Mucosa of stomach (tissue), 1 donor: ENCODE measurements around the gene G0S2.
A peak's percentile ranks its signal among the peaks of the same experiment; 100 is the strongest.
"Not testable (repeated sequence)": the region's sequence is repeated elsewhere in the genome, so short reads cannot be mapped to it uniquely, and the experiment has no call there.

Experiments used
- H3K27me3 ChIP-seq: one replicate; pipeline ENCODE4 v1.7.0; 2013; ENCODE audit warnings: mild to moderate bottlenecking, low read length; ENCODE audit not compliant: control insufficient read depth, insufficient read depth
- H3K36me3 ChIP-seq: one replicate; pipeline ENCODE4 v1.7.0; 2013; ENCODE audit warnings: low read length; ENCODE audit not compliant: control insufficient read depth, insufficient read depth
- H3K4me1 ChIP-seq: one replicate; pipeline ENCODE4 v1.7.0; 2013; ENCODE audit warnings: mild to moderate bottlenecking, low read length; ENCODE audit not compliant: control insufficient read depth, insufficient read depth
- H3K4me3 ChIP-seq: one replicate; pipeline ENCODE4 v1.7.0; 2013; ENCODE audit warnings: low read length
- H3K9ac ChIP-seq: one replicate; pipeline ENCODE4 v1.7.0; 2013; ENCODE audit warnings: mild to moderate bottlenecking, low read length, moderate library complexity
- H3K9me3 ChIP-seq: one replicate; pipeline ENCODE4 v1.7.0; 2013; ENCODE audit warnings: mild to moderate bottlenecking, low read length, moderate library complexity; ENCODE audit not compliant: control insufficient read depth
- donor health status: Pancreatic carcinoma.

The G0S2 gene

GRCh38 chr1:209692745-209693504 lies 17.7 kb downstream of the G0S2 start:
- Histone ChIP-seq H3K9me3 (no peaks in the 10 kb centered on the region), H3K4me1 (peaks cover 20% of the 10 kb centered on the region), H3K27me3 (no peaks in the 10 kb centered on the region), H3K9ac (peak overlapping the region; percentile 23), H3K4me3 (no peak overlapping the region), H3K36me3 (no peaks in the 10 kb centered on the region)

DNA sequence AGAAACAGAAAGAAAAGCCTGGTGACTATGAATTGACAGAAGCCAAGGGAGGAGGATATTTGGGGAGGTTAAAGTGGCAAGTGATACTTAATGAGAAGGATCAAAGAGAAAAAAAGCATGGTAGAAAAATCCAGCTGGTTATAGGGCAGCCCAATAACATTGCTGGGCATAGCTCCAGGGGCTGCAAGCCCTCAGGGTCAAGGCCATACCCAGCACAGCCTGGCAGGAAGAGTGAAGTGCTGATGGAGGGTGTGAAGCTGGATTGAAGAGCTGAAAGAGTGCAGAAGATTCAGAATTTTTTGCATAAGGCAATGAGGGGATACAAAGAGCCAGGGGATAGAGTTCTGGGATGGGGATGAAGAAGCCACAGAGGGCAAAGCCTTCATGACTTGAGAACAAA lies 21.5 kb downstream of the G0S2 start:
- no peaks in the 10 kb centered on the region for H3K36me3 ChIP-seq
- peaks cover 10% of the 10 kb centered on the region for H3K4me1 ChIP-seq
- no peaks in the 10 kb centered on the region for H3K9me3 ChIP-seq
- no peak overlapping the region for H3K9ac ChIP-seq
- no peaks in the 10 kb centered on the region for H3K27me3 ChIP-seq
- H3K4me3 ChIP-seq: no peak overlapping the region

DNA sequence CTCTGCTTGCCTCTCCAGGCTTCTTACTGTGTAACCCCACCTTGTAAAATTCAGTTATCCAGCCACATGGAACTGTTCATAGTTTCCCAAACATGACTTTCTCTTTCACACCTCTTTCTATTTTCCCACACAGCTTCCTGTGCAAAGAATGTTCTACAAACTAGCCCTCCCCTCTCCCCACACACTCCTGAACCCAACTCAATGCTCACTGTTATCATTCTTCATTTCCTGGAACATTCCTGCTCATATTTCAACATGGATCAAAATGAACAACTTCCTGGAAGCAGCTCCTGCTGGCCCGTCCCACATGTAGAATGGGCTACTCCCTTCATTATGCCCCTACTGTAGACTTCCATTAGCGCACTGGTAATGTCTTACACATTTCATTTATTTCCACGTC lies 21.9 kb downstream of the G0S2 start:
- H3K9me3 ChIP-seq: no peaks in the 10 kb centered on the region
- H3K4me3 ChIP-seq: no peak overlapping the region
- no peak overlapping the region for H3K9ac ChIP-seq
- no peaks in the 10 kb centered on the region for H3K27me3 ChIP-seq
- peaks cover 10% of the 10 kb centered on the region for H3K4me1 ChIP-seq
- no peaks in the 10 kb centered on the region for H3K36me3 ChIP-seq

DNA sequence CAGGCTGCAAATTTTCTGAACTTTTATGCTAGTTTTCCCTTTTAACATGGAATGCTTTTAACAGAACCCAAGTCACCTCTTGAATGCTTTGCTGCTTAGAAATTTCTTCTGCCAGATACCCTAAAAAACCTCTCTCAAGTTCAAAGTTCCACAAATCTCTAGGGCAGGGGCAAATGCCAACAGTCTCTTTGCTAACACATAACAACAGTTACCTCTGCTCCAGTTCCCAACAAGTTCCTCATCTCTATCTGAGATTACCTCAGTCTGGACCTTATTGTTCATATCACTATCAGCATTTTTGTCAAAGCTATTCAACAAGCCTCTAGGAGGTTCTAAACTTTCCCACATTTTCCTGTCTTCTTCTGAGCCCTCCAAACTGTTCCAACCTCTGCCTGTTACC lies 25.5 kb downstream of the G0S2 start:
- H3K36me3 ChIP-seq, H3K27me3 ChIP-seq, H3K4me3 ChIP-seq, H3K4me1 ChIP-seq, H3K9ac ChIP-seq, H3K9me3 ChIP-seq: not testable (repeated sequence)

GRCh38 chr1:209702832-209703231 lies 27.6 kb downstream of the G0S2 start:
- H3K4me3 ChIP-seq: no peak overlapping the region

GRCh38 chr1:209703834-209704504 lies 28.8 kb downstream of the G0S2 start:
- H3K27me3 ChIP-seq: no peaks in the 10 kb centered on the region
- H3K36me3 ChIP-seq: no peaks in the 10 kb centered on the region
- no peaks in the 10 kb centered on the region for H3K4me1 ChIP-seq
- H3K4me3 ChIP-seq: no peak overlapping the region
- H3K9me3 ChIP-seq: no peaks in the 10 kb centered on the region
- H3K9ac ChIP-seq: no peak overlapping the region

More at GRCh38 chr1:209702832-209703231, 27.6 kb downstream of the G0S2 start:
- no peak overlapping the region for H3K9ac ChIP-seq
- H3K4me1 ChIP-seq: no peaks in the 10 kb centered on the region
- H3K27me3 ChIP-seq: no peaks in the 10 kb centered on the region
- no peaks in the 10 kb centered on the region for H3K9me3 ChIP-seq
- no peaks in the 10 kb centered on the region for H3K36me3 ChIP-seq

- no peak within 1 kb of the TSS for H3K9ac ChIP-seq
- no peaks in the 10 kb centered on the region for H3K36me3 ChIP-seq
- H3K9me3 ChIP-seq: no peaks in the 10 kb centered on the region
- no peak within 1 kb of the TSS for H3K4me3 ChIP-seq
- no peaks in the 10 kb centered on the region for H3K27me3 ChIP-seq
- no peaks in the 10 kb centered on the region for H3K4me1 ChIP-seq
Observed at GRCh38 chr1:209704584-209704983, 29.4 kb downstream of the G0S2 start, which contains the start of gene HSD11B1. Gene HSD11B1, plus strand, starts transcription at chr1:209704846. Its CDS starts 97 bp downstream, at chr1:209704943.

GRCh38 chr1:209705033-209705598 lies 29.9 kb downstream of the G0S2 start:
- Histone ChIP-seq H3K4me1 (no peaks in the 10 kb centered on the region), H3K27me3 (no peaks in the 10 kb centered on the region), H3K9me3 (no peaks in the 10 kb centered on the region), H3K4me3 (no peak overlapping the region), H3K9ac (no peak overlapping the region), H3K36me3 (no peaks in the 10 kb centered on the region)

- Histone ChIP-seq H3K9ac (no peak overlapping the region), H3K4me1 (no peaks in the 10 kb centered on the region), H3K36me3 (no peaks in the 10 kb centered on the region), H3K27me3 (no peaks in the 10 kb centered on the region), H3K4me3 (no peak overlapping the region), H3K9me3 (no peaks in the 10 kb centered on the region)
Observed at GRCh38 chr1:209706622-209707021, 31.4 kb downstream of the G0S2 start.

DNA sequence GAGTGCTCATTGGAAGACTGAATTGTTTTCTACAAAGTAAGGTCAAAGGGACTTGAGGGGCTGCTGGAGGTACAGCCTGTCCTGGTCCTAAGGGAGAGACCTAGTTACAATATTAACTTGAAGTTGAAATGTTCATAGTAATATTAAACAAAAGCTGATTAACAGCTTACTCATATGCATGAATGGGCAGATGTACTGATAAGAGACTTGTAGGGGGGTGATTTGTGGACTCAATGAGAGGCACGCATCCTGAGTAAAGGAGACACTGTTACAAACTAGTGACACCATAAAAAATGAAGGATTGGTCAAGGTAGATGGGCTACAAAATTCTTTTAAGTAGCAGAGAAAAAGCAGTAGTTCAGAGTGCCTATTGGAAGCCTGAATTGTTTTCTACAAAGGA lies 32.1 kb downstream of the G0S2 start:
- H3K4me1 ChIP-seq: no peaks in the 10 kb centered on the region
- H3K9me3 ChIP-seq: no peaks in the 10 kb centered on the region
- no peaks in the 10 kb centered on the region for H3K27me3 ChIP-seq
- H3K4me3 ChIP-seq: no peak overlapping the region
- no peak overlapping the region for H3K9ac ChIP-seq
- H3K36me3 ChIP-seq: no peaks in the 10 kb centered on the region

- no peaks in the 10 kb centered on the region for H3K4me1 ChIP-seq
- no peaks in the 10 kb centered on the region for H3K27me3 ChIP-seq
- H3K9ac ChIP-seq: no peak overlapping the region
- H3K36me3 ChIP-seq: no peaks in the 10 kb centered on the region
- H3K4me3 ChIP-seq: no peak overlapping the region
- H3K9me3 ChIP-seq: no peaks in the 10 kb centered on the region
Observed at GRCh38 chr1:209708297-209708696, 33.1 kb downstream of the G0S2 start.

- H3K4me3 ChIP-seq: no peak overlapping the region
- H3K9ac ChIP-seq: no peak overlapping the region
- no peaks in the 10 kb centered on the region for H3K9me3 ChIP-seq
- no peaks in the 10 kb centered on the region for H3K4me1 ChIP-seq
- no peaks in the 10 kb centered on the region for H3K27me3 ChIP-seq
- H3K36me3 ChIP-seq: no peaks in the 10 kb centered on the region
Observed at GRCh38 chr1:209710093-209710492, 34.9 kb downstream of the G0S2 start.
